ENCODE measurements around the gene IQSEC3.

- TF ChIP-seq POLR2AphosphoS2 (IDR thresholded peaks at IDR 0.05; ENCODE audit: low read depth, low read length) (no peak), MTA3 (IDR thresholded peaks at IDR 0.05; ENCODE audit: borderline replicate concordance, low read length) (no peak), SREBF1 (IDR thresholded peaks at IDR 0.05; ENCODE audit: low read length) (no peak), FOXM1 (IDR thresholded peaks at IDR 0.05; ENCODE audit: low read depth, low read length) (no peak), TARDBP (IDR thresholded peaks at IDR 0.05; ENCODE audit: borderline replicate concordance) (no peak), ZNF207 (IDR thresholded peaks at IDR 0.05; ENCODE audit: borderline replicate concordance) (no peak), EP300 (IDR thresholded peaks at IDR 0.05; ENCODE audit: borderline replicate concordance in 1 of 2, control insufficient read depth in 1 of 2, low read depth in 2 of 2, low read length in 2 of 2) (no peak), EZH2 (IDR thresholded peaks at IDR 0.05; ENCODE audit: borderline replicate concordance, control insufficient read depth, low read depth, low read length) (no peak), POLR2AphosphoS5 (IDR thresholded peaks at IDR 0.05; ENCODE audit: low read length) (no peak), ZBED1 (IDR thresholded peaks at IDR 0.05; ENCODE audit: borderline replicate concordance) (no peak), BRCA1 (IDR thresholded peaks at IDR 0.05; ENCODE audit: low read depth, low read length) (no peak), ZNF24 (IDR thresholded peaks at IDR 0.05) (no peak)
- TF ChIP-seq, protein P1, sequence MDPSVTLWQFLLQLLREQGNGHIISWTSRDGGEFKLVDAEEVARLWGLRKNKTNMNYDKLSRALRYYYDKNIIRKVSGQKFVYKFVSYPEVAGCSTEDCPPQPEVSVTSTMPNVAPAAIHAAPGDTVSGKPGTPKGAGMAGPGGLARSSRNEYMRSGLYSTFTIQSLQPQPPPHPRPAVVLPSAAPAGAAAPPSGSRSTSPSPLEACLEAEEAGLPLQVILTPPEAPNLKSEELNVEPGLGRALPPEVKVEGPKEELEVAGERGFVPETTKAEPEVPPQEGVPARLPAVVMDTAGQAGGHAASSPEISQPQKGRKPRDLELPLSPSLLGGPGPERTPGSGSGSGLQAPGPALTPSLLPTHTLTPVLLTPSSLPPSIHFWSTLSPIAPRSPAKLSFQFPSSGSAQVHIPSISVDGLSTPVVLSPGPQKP (IDR thresholded peaks at IDR 0.05; ENCODE audit: low read depth, low read length): no peak
Observed at GRCh38 chr12:128079-128478, 61.5 kb downstream of the IQSEC3 start.
